Glomerular endothelial cell (primary cell): ENCODE data around the gene PFKP. TPM values are rescaled to one million over a fixed set of nuclear protein-coding genes. Genes with fewer than 3 reads are reported as not detected.
A peak's percentile ranks its signal among the peaks of the same experiment; 100 is the strongest.
"Not testable (repeated sequence)": the region's sequence is repeated elsewhere in the genome, so short reads cannot be mapped to it uniquely, and the experiment has no call there.

Source experiments
- DNase-seq: peaks from one replicate; pipeline ENCODE4 v3.0.0-alpha.2; 2011; ENCODE audit warnings: low read depth, low spot score; ENCODE audit errors: extremely low read depth
- total RNA-seq: library from RNA; depleted of rRNA; stranded (reverse); fragments of >200 nt; gene quantifications from 2 replicates; pipeline ENCODE4 v1.2.3, GENCODE V29; 2015

Gene PFKP
- total RNA-seq, 1 donor from 2014 or later: 273 TPM

DNA sequence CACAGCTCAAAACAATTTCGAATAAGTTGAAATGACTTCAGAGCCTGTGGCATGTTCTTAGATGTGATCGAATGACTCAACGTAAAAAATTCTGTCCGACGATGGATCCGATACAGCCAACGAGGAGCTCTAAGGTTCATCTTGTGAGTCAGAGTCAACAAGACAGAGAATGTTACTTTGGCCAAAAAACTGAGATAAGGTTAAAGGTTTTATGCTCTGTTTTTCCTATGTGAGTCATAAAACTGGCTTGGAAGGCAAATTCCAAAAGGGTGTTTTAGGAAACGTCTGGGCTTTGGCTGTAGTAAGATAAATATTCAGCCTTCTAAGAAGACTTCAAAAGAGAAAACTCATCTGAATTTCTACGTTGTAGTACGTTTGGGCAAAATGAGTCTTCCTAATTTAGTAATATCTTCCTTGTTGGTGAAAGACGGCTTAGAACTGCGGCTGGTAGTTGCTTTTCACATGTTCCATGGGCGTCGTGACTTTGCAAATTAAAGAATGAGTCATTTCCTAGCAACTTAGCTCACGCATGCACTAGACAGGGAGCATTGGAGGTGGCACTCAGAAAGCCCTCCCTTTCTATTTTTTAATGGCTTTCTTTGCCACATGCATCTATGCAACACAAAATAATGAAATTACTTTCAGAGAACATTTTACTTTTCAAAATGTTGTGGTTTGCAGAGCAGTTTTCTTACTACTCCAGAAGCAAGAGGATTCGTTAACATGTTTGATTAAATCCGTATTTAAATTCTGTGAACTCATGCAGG, 28.2 kb downstream of the PFKP start:
- DNase-seq: peak; percentile 99

DNA sequence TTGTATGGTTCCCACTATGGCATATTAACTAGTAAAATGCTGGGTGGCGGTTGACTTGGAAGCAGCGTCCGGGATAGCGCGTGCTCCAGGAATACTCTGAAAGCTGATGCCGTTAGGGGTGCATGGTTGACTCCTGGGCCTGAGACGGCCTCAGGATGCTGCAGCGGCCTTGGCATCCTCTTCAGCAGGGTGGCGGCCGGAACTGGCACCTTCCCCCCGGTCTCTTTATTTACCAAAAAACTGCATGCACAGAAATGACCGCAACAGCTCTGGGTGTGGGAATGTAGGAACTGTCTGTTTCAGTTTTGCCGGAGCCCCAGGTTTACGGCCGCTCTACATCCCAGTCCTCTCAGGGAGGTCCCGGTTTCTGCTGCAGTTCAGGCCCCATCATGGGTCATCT, 28.8 kb downstream of the PFKP start:
- no peak for DNase-seq

DNA sequence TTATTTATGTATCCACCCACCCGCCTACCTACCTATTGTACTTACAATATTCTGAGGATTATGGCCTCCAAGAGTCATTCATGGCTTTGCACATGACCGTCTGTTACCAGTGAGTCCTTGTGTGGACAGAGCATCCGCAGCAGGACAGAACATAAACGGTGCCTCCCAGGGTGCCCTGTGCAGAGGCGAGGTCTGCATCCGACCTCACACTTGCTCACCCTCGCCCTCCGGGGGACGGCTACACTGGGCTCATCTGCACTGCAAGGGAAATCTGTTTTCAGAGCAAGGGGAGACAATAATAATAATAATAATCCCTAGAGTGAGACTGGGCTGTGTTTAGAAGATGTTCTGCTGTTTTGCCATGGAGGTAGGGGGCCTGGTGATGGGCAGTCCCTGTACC, 29.8 kb downstream of the PFKP start:
- DNase-seq: no peak

DNA sequence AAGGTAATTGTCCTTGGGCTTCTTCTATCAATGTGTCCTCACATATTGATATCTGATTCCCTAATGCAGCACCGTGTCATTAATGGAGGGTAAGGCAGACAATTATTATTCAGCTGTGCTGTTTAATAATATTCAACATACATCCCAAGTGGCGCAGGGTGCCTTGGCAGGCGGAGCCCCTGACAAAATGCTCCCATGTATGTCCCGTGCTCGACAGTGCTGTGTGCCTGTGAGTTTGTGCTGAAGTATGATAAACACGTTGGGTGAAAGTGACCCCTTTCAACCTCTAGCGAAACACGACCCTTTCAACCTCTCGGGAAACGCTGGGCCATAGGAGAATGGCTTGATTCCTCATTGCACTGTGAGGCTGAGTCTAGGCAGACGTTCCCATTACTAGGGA, 31.3 kb downstream of the PFKP start:
- DNase-seq: no peak

DNA sequence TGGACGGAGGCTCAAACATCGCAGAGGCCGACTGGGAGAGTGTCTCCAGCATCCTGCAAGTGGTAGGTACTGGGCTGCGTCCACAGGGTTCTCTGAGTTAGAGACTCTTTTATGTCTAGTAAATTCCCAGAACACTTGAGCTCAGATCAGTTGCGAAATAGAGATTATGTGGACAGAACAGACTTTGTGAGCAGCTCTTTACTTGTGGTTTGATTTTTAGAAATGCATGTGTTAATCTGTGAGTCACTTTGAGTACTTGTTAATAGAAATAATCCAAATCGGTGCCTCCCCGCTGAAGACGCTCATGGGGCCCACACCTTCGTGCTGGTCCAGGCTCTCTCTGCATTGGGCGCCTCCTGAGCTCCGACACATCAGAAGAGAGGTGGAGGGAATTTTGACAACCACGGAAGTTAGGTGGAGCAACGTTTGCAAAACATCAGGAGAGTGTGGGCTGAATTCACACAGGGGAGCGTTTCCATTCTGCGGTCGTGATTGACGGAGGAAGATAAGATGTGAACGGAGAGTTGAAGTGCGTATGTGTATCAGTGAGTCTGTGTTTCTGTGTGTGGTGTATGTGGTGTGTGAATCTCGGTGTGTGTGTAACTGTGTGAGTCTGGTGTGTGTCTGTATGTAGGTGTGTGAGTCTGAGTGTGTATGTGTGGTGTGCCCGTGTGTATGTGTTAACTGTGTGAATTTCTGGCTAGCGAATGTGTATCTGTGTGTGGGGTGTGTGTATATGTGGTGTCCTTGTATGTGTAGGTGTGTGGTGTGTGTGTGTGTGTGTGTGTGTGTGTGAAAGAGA, 32.1 kb downstream of the PFKP start:
- DNase-seq: no peak

DNA sequence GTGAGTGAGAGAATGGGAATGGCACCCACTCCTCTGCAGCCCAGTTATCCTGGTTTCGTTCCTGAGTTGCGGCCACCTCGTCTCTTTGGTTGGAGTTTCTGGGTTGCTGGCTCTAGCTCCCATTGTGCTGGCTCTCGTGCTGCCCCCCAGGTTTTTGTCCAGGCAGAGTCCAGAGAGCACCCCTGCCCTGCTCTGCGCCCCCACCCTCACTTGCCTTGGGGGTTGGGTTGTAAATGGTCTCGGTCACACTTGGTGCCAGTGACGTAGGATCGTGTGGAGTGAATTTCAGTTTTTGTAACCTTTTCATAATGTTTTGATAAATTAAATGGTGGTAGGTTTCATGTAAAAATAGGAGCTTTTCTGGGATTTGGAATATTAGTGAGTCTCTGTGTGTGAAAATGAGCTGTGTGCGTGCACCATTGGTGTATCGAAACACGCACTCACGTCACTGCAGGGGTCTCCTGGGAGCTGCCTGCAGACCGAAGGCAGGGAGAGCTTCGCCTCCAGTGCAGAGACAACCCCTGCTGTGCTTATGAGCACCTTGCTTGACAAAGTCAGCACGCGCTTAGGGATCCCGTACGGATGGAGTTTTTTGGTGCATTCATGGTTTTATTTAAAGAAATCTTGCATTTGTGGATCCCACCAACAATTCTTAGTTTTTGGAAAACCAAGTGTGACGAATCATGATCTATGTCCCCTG, 32.9 kb downstream of the PFKP start:
- no peak for DNase-seq

DNA sequence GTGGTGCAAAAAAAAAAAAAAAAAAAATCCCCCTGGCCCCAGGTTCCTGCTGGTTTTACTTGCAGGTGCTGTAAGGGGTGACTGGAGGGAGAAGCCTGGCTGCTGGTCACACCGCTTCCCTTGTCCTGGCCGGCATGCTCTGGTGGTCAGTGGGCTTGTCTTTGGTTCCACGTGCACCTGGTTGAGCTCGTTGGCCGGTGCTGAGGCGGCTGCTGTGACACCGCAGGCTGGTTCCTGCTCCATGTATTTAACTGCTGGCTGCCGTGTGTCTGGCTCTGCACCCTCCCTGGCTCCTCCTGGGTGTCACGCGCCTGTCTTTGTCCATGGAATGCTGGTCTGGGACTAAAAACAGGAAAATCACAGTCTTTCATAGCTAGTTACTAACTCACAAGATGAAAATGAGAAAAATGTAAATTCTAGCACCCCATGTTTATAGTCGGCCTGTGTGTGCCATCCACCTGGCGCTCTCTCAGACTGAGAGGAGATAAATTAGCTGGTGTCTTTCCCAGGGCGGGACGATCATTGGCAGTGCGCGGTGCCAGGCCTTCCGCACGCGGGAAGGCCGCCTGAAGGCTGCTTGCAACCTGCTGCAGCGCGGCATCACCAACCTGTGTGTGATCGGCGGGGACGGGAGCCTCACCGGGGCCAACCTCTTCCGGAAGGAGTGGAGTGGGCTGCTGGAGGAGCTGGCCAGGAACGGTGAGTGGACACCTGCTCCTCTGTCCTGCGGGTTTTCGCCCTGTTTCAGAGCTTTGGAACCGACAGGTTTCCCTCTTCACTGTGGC, 33.7 kb downstream of the PFKP start:
- DNase-seq: no peak

DNA sequence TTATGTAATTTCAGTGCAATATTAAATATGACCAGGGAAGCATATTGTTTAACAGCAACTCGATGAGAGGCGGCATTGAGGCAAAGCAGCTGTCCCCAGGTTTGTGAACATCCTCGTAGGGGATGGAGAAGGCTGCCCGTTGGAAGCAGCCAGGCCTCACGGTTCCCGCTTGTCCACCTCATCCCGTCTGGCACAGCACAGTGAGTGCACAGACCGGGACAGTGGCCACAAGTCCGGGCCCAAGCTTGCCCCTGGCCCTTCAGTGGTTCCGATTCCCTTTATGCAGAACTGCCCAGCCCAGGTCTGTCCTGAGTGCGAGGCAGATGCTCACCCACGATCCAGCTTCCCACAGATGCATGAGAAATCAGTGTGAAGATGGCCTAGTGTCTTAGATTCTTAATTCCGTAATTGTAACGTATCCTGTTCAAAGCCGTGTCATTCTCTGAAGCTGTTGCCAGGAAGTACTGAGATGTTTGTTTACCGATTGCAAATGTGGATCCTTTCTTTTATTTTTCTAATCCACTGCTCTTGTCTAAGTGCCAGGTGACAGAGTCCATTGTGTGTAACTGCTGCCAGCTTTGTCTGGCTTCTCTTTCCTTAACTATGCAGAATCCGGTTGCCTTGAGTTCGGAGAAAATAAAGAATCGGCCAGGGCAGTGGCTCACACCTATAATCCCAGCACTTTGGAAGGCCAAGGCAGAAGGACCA, 35.5 kb downstream of the PFKP start:
- DNase-seq: no peak

DNA sequence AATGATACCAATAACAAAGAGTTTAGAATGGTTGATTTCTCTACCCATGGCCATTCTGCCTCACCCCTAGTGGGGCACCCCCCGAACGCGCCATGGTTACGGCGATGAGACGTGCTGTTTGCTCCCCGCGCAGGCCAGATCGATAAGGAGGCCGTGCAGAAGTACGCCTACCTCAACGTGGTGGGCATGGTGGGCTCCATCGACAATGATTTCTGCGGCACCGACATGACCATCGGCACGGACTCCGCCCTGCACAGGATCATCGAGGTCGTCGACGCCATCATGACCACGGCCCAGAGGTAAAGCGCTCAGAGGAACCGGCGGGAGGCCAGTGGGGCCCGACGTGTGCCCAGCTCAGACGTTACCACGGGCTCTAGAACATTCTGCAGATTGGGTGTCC, 36.3 kb downstream of the PFKP start:
- no peak for DNase-seq

DNA sequence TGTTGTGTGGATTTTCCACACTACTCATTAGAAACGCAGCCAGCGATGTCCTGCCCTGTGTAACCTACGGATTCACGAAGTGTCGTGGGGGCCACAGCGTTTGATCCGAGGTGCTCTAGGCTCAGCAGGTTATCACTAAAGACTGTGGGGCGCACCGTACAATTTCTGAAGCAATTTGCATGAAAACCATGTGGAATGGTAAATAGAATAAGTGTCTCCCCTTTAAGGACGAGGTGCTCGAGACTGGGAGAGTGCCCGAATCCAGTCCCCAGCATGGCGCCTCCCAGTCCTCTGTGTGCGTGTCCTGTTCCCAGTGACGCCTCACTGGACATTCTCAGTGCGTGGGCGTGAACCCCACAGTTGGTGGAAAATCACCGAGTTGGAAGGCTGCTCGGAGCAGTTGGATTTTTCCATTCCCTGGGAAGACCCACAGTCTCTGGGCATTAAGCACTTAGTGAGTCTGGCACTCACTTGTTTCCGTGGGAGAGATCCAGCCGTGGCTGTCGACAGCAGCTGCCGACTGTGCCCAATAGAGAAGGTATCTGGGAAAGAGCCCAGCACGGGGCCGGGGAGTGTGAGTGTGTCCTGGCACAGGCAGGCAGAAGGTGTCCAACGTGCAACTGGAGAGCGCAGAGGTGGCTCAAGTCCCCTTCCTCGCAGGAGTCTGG, 37.0 kb downstream of the PFKP start:
- DNase-seq: no peak

DNA sequence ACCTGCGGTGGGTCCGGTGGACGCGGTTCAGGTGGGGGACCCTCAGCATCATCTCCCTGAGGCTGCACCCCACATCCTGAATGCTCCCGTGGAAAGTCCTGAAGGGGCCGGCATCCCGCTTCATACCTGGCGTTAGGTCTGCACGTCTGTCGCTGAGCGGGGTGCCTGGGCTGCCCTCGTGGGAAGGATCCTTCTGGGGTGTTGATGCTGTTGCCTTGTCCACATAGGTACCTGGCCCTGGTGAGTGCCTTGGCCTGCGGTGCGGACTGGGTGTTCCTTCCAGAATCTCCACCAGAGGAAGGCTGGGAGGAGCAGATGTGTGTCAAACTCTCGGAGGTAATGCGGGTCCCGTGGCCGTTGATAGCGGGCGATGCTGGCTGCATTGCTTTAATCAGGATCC, 37.8 kb downstream of the PFKP start:
- DNase-seq: no peak

DNA sequence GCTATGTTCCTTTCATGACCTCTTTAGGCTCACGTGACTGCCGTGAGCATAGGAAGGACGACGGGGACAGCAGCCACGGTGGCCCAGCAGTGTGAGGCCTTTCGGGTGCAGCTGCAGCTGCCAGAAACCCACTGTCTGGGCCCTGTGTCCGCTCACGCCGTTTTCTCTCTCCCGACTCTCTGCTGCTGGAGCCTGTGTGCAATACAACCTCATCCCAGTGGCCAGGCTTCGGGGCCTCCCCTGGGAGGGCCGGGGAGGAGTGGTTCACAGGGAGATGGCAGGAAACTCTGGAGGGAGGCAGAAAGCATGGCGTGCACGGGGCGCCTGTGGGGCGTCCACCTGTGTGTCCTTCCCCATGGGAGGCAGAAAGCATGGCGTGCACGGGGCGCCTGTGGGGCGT, 38.6 kb downstream of the PFKP start:
- DNase-seq: no peak

DNA sequence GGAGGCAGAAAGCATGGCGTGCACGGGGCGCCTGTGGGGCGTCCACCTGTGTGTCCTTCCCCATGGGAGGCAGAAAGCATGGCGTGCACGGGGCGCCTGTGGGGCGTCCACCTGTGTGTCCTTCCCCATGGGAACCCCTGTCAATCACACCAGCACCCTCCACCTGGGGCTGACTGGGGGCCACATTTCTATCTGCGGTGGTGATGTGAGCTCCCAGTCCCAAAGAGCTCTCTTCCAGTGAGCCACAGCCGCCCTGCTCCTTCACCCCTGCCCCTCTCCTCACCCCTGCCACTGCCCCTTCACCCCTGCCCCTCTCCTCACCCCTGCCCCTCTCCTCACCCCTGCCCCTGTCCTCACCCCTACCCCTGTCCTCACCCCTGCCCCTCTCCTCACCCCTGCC, 39.0 kb downstream of the PFKP start:
- not testable (repeated sequence) for DNase-seq

DNA sequence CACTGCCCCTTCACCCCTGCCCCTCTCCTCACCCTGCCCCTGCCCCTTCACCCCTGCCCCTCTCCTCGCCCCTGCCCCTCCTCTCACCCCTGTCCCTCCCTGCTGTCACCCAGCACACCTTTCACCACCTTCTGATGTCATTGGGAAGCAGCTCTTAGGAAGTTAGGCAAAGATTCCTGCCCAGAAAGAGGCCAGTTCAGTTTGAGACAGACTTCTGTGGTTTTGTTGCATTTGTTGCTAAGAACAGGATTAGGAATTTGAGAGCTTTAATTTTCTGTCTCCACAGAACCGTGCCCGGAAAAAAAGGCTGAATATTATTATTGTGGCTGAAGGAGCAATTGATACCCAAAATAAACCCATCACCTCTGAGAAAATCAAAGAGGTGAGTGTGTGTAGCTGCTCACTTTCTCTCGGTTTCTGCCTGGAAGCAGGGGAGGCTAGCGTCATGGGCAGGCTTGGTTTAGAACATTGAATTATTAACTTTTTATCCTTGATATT, 39.6 kb downstream of the PFKP start:
- no peak for DNase-seq

DNA sequence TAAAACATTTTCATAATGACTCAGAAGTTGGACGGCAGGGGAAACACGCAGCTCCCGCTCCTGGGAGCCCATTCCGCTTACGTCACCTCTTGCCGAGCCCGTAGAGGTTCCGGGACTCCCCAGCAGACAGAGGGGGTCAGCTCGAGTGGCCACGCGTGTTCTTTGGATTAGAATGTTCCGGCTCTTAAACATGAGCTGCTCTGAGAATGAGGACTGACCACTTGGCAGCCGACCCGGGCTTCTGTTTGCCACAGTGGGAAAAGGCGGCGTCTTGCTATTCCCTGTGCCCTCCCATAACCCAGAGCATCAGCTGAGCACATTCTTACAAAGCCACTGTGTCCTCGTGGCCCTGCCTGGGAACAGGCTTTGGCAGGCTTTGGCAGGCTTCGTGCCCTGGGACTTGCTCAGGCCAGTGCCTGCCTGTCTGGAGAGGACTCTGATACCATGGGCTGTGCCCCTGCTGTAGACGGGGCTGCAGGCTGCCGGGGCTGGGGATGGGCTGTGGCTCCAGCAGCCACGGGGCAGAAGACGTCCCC, 40.1 kb downstream of the PFKP start:
- DNase-seq: no peak

DNA sequence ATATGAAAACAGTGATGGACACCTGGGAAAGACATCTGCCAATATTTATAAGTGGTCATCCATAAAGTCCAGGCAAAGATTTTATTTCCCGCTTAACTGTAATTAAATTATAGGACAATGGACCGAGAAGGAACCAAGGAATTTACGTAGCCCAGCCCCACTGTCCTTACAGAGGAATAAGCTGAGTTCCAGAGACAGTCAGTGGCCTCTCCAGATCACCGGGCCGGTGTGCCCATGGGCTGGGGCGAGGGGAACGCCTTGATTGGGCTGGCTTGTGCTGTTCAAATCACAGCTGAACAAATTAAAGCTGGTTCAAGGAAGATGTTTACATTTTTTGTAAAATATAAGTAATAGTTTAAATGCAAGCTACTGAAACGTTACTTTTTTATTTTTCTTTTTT, 40.7 kb downstream of the PFKP start:
- no peak for DNase-seq

DNA sequence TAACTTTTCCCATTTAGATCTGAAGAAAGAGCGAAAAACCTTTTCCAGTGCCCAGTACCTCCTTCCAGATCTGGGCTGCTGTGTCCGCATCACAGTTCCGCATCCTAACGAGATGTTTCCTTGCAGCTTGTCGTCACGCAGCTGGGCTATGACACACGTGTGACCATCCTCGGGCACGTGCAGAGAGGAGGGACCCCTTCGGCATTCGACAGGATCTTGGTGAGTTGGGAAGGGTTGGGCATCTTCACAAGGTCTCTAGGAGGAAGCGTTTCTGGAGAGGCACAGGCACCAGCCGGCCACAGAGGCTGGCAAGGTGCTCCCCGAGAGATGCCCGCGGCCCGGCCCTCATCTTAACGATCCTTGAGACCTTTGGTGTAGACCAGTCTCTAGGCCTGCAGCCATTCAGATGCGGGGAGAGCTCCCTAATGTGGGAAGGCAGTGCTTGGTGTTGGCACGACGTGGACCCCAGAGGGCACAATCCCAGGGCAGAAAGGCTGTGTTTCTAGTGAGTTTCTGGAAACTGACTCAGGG, 41.3 kb downstream of the PFKP start:
- no peak for DNase-seq

DNA sequence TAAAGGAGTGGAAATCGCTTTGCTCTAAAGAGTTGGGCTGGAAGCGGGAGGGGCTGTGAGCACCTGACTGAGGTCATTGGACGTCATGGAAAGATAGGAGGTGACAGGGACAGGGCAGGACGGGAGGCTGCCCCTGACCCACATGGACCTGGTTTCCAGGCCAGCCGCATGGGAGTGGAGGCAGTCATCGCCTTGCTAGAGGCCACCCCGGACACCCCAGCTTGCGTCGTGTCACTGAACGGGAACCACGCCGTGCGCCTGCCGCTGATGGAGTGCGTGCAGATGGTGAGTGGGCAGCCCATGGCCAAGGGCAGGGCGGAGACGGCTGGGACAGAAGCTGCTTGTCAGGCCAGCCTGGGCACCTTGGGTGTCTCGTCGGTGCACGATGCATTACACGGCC, 41.8 kb downstream of the PFKP start:
- no peak for DNase-seq

DNA sequence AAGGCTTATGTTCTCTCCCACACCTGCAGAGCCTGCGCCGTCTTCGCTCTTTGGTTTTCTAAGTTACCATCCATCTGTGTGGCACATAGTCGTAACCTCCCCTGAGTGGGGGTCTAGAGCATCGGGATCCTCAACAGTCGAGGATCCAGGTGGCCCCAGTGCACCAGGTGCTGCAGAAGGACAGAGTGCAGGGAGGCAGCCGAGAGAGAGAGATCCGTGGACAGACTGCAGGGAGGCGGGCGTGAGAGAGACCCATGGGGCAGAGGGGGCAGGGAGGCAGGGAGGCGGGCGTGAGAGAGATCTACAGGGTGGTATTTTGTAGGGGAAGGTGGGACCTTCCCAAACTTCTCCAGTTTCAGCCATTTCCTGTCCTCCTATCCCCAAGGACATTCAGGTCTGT, 42.3 kb downstream of the PFKP start:
- DNase-seq: no peak
